ENCODE measurements around the gene ARID4B.

The ARID4B gene

GRCh38 chr1:235128456-235129328, 199.3 kb downstream of the ARID4B start, which contains the start of gene TOMM20:
Gene TOMM20, minus strand, starts transcription at chr1:235128837. Its CDS starts 122 bp downstream, at chr1:235128715.
- peak; percentile 99 for DNase-seq (ENCODE audit: low read depth, low spot score)

- no peak for DNase-seq (ENCODE audit: low read depth, low spot score)
Measured at GRCh38 chr1:235127732-235128455, 200.1 kb downstream of the ARID4B start.

GRCh38 chr1:235127203-235127602, 200.8 kb downstream of the ARID4B start:
- DNase-seq (ENCODE audit: low read depth, low spot score): no peak

GRCh38 chr1:235124665-235125064, 203.3 kb downstream of the ARID4B start:
- no peak for DNase-seq (ENCODE audit: low read depth, low spot score)

GRCh38 chr1:235124111-235124510, 203.9 kb downstream of the ARID4B start:
- DNase-seq (ENCODE audit: low read depth, low spot score): no peak

GRCh38 chr1:235122348-235122747, 205.6 kb downstream of the ARID4B start:
- DNase-seq (ENCODE audit: low read depth, low spot score): no peak
